Right cardiac atrium (tissue), 5 donors: ENCODE results near the gene UNC93B1. TPM values are rescaled to one million over a fixed set of nuclear protein-coding genes. Genes with fewer than 3 reads are reported as not detected.

Experiments
- ATAC-seq, 2 donors: fragments of 200-7000 bp; cut with Tn5 transposase; one replicate each; pipeline versions ENCODE4 v1.8.0 to v1.9.1; 2020; ENCODE audit warnings: moderate library complexity in 2 of 2, mild to moderate bottlenecking in 1 of 2
- DNase-seq, 3 donors: peaks; one replicate each; pipeline ENCODE4 v3.0.0-alpha.2; 2020
- H3K27ac ChIP-seq: one replicate; pipeline ENCODE4 v1.5.1; 2013; ENCODE audit warnings: mild to moderate bottlenecking, low read length, control low read depth, moderate library complexity
- H3K27me3 ChIP-seq: one replicate; pipeline ENCODE4 v1.6.1; 2013; ENCODE audit not compliant: control insufficient read depth, insufficient read depth
- H3K4me1 ChIP-seq: one replicate; pipeline ENCODE4 v1.6.1; 2013; ENCODE audit warnings: low read length; ENCODE audit not compliant: control insufficient read depth, insufficient read depth
- H3K4me3 ChIP-seq: one replicate; pipeline ENCODE4 v1.5.1; 2013; ENCODE audit warnings: low read length, control low read depth
- H3K9me3 ChIP-seq: one replicate; pipeline ENCODE4 v1.6.1; 2013; ENCODE audit warnings: low read length; ENCODE audit not compliant: control insufficient read depth
- whole genome bisulfite sequencing: extraction: QIAGEN DNeasy Blood & Tissue Kit; methylation state at CpG from one replicate; pipeline ENCODE4 v1.1.7; 2013; 5-methylcytosine and 5-hydroxymethylcytosine counted together
- intact Hi-C, 4 donors: fragments of 100-400 bp; cut with DNase I; formaldehyde crosslinking; loops; one replicate each; pipeline versions ENCODE4 v1.11.0 to v1.14.0; 2022 to 2023
- polyA plus RNA-seq: library from polyadenylated mRNA; stranded (reverse); fragments of 200-250 nt; gene quantifications from one replicate; pipeline ENCODE4 v1.2.3, GENCODE V29; 2013
- total RNA-seq, 4 donors: library from RNA; stranded (reverse); fragmentation: NEBNext Ultra II Directional; extraction: Animal tissue kit (Norgen Biotek cat#: 25700); gene quantifications; one replicate each; pipeline ENCODE4 v1.2.1, GENCODE V29; 2021
- donor health status: healthy with polysubstance abuse.
- donor health status: DM: no; HTN: yes; CAD: no.
- donor health status: DM: no; HTN: no; CAD: no.
- donor health status: DM: no; HTN: yes; CAD: no; lungs with severe emphysema.
- donor health status: DM: yes; HTN: yes; CAD: no.

Gene UNC93B1
- total and polyA plus RNA-seq, 5 donors, result 6.9 to 13.2 (median 11.5) TPM

DNA sequence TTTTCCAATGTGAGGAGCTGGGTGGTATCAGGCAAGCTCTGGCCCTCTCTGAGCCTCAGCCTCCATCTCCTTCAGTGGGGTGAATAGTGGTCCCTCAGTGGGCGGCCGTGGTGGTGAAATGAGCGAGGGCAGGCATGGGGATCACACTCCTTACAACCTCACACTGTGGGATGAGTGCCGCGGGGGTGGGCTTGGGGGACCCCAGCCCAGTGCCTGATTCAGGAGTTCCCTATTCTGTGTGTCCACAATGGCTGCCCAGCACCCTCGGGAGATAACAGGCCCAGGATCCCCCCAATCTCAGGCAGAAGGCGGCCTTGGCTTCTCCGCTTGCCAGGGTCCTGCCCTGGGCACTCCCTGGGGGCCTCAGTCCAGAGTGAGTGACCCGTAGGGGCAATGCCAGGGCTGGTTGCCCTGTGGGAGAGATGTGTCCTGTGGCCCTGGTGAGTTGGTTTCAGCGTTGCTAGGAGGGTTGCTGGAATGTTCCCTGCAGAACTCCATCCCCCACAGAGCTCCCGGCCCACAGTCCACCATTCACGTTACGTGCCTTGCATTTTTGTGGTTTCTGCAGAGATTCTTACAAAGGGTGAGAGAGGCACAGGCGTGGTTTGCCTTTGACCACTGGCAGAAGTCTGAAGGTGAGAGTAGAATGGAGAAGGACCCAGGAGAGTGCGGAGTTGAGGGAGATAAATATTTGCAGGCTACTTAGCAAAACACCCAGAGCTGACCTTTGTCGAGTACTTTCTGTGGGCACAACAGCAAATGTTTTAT is 9.1 kb upstream of the UNC93B1 start:
- Histone ChIP-seq H3K27me3 (no peaks in the 10 kb centered on the region), H3K4me1 (peaks cover 5% of the 10 kb centered on the region), H3K27ac (no peak overlapping the region), H3K9me3 (no peaks in the 10 kb centered on the region), H3K4me3 (no peak overlapping the region)
- peak in 2 of 3 donors; percentile 18 to 51 for DNase-seq
- WGBS, result 77% methylated on average over 16 of the region's 16 CpGs
- intact Hi-C loops, result no loop called here
- no peak for ATAC-seq

DNA sequence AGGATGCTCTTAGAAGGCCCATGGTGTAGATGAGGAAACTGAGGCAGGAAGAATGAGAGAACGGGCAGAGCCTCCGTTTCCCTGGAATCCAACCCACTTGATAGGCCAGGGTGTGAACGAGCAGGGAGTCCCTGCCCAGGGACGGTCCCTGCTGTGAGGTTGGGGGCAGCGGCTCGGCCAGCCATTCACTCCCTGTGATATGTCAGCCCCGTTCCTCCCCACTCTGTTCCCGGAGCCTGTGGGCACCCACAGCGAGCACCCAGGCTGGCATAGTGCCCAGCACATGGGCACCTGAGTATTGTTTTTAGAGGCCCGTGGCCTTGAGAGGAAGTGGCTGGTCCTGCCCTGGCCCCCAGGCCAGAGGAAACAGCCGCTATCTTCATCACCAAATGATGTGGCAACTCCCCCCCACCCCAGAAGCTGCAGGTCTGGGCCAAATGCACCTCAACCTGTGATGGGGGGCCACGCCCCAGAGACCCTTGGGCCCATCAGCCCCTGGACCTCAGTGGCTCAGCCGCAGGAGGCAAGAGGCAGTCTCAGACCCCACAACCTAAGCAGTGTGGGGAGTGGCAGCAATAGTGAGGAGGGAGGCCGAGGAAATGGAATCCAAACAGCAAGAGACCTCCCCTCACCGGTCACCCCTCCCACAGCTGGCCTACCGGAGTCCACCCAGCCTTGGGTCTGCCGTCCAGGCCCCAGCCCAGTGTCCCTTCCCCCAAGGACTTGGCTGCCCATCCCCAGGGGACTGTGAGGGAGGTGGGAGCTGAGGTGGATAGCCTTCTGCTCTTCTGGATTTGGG is 8.3 kb upstream of the UNC93B1 start:
- ATAC-seq (no peak), DNase-seq (peak; percentile 18 to 57 (median 47))
- WGBS, result 87% methylated on average over 17 of the region's 17 CpGs
- Histone ChIP-seq H3K9me3 (no peaks in the 10 kb centered on the region), H3K4me1 (peaks cover 3% of the 10 kb centered on the region), H3K27ac (no peak overlapping the region), H3K27me3 (no peaks in the 10 kb centered on the region), H3K4me3 (no peak overlapping the region)
- intact Hi-C loops, result no loop called here

DNA sequence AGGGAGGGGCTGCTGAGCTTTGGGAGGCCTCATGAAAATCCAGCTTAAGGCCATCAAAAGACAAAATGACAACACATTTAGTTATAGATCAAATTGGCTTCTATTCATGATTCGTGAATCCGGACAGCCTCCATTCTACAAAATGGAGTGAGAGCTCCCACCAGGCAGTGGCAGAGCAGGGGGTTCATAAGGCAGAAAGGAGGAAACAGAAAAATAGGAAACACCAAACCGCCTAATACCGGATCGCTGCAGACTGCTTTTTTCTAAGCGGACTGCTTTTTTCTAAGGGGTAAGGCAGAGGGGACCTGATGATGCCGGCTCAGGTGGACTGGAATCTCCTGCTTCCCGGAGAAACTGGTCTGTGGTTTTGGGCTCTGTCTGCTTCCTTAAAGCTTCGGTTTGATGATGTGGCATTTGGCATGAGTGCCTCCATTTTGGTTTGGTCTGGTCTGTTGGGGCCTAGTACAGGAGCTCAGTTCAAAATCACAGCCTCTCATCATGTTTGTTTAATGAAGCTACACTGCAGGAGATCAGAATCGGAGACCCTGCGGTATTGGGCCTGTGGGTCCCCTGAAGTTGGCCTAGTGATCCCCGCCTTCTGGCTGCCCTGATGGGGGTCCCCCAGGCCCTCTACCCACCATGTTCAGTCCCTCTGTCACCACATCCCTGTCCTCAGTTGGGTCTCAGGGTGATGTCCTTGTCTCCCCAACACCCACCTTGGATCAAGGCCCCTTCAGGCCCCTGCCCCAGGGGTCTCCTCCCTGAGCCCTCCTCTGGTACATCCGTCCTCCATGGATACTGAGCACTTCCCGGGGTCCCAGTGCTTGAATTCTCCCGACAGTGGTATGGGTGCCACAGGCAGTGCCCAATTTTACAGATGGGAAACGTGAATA is 7.4 kb upstream of the UNC93B1 start:
- ATAC-seq (no peak), DNase-seq (peak; percentile 11 to 21 (median 20))
- Histone ChIP-seq H3K9me3 (no peaks in the 10 kb centered on the region), H3K27ac (no peak overlapping the region), H3K27me3 (no peaks in the 10 kb centered on the region), H3K4me3 (no peak overlapping the region), H3K4me1 (no peaks in the 10 kb centered on the region)
- 82% methylated on average over 16 of the region's 16 CpGs for WGBS
- intact Hi-C loops, result no loop called here

DNA sequence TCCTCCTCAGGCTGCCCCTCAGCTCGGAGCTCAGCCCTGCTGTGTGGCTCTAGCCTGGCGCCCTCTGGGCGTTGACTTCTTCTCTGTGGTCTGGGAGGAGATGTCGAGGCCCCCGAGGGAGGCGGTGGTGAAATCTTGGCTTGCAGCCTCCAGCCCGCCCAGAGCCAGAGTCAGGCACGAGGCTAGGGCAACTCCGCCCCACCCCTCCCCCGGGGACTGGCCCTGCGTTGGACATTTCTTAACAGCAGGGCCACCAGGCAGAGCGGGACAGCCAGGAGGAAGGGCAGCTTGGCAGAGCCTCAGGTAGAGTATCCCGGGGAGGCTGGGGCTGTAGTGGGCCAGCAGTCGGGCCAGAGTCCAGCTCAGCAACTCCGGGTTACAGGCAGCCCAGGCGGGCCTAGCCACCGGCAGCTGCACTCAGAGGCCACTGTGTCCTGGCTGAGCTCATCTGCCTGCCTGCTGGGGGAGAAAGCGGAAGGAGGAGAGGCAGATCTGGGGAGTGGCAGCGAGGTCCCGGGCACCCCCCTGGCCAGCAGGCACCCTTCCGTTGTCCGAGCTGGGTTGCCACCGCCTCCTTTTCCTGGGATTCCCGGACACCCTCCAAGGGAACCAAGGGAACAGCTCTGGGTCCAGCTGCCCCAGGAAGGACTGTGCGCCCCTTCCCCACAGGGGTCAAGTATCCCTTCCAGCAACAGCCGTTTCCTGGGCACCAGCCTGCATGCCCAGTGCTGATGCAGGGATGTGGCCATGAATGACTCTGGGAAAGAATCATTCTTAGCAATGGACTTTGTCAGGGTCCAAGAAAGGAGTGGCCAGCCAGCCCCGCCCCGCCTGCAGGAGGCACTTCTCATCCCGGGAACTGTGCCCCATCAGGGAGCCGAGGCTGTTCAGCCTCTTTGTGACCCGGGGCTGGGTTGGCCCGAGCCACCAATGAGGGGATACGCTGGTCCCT is 6.5 kb upstream of the UNC93B1 start, which contains the start of gene ALDH3B1:
TSS of gene ALDH3B1 (plus strand) at position 238 of the 952 bp plus-strand sequence. CDS start 4,971 bp downstream, outside the sequence.
- Histone ChIP-seq H3K4me1 (no peaks in the 10 kb centered on the region), H3K4me3 (peak within 1 kb of the TSS; percentile 6), H3K9me3 (no peaks in the 10 kb centered on the region), H3K27ac (peak within 1 kb of the TSS; percentile 68), H3K27me3 (no peaks in the 10 kb centered on the region)
- ATAC-seq (peak; percentile 88 to 90), DNase-seq (peak; percentile 96 to 97 (median 97))
- intact Hi-C loops, result no loop called here
- 19% methylated on average over 33 of the region's 33 CpGs for WGBS

DNA sequence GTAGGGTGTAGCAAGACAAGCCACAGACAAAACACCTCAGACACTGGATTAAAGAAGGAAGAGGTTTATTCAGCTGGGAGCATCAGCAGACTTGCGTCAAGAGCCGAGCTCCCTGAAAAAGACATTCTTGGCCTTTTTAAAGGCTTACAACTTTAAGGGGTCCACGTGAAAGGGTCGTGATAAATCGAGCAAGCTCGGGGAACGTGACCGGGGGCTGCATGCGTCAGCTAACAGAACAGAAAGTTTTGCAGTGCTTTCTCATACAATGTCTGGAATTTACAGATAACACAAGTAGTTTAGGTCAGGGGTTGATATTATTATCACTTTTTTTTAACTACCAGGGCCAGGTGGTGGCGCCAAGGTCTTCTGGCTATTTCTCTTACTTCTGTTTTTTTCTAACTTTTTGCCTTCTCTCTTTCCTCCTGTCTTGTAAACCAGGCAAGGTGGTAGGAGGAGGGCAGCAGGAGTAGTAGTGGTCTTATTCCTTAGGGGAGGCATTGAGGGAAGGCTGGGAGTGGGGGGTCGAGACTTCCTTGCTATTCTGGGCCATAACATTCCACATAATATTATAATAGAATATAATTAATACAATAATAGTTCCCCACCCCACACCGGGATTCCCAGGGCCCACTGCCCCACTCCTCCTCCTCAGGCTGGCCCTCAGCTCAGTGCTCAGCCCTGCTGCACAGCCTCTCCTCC is 5.6 kb upstream of the UNC93B1 start:
- DNase-seq, result peak; percentile 20 to 59 (median 58)
- H3K4me1 ChIP-seq, result no peaks in the 10 kb centered on the region
- 44% methylated on average over 12 of the region's 12 CpGs for WGBS
- ATAC-seq, result no peak
- H3K4me3 ChIP-seq, result no peak overlapping the region
- intact Hi-C loops, result no loop called here
- H3K9me3 ChIP-seq, result no peaks in the 10 kb centered on the region
- no peak overlapping the region for H3K27ac ChIP-seq
- H3K27me3 ChIP-seq, result no peaks in the 10 kb centered on the region

DNA sequence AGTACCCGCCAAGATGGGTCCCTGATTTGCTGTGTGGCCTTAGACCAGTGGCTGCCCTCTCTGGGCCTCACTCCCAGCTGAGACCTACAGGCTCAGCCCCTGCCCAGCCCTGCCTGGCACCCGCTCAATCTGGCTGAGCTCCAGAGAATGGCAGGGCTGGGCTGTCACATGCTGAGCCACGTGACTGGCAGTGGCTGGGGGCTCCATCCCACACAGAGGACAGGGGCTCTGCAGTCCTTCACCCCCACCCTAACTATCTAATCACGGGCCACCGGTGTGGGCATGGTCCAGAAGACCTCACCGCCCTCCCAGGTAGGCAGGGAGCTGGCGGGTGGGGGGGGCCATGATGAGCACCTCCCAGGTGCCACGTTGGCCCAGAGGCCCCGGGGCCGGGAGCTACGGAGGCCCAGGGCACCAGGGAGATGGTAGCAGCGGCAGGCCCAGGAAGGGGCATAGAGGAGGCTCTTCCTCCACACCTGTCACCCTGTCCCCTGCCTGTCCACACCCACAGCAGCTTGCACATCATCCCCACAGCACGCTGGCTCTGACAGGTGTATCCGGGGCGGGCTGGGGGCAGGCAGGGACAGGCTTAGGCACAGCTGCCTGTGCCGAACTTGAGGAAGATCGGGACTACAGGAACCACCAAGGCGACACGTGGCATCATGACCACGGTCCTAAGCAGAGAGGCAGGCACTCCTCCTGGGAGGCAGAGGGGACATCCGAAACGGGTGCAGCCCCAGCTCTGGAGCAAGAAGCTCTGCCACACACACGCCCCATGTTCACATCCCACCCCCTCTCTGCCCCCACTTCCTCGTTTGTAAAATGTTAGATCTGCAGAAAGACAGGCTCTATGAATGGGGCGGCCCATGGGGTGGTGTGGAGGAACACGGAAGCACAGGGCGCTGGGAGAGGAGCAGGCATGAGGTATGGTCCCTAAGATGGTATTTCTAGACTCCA is 4.8 kb upstream of the UNC93B1 start:
- H3K9me3 ChIP-seq, result no peaks in the 10 kb centered on the region
- no peak overlapping the region for H3K27ac ChIP-seq
- DNase-seq, result peak; percentile 47 to 76 (median 74)
- intact Hi-C loops, result no loop called here
- no peak overlapping the region for H3K4me3 ChIP-seq
- 76% methylated on average over 27 of the region's 27 CpGs for whole genome bisulfite sequencing
- H3K27me3 ChIP-seq, result no peaks in the 10 kb centered on the region
- ATAC-seq, result no peak
- H3K4me1 ChIP-seq, result no peaks in the 10 kb centered on the region

DNA sequence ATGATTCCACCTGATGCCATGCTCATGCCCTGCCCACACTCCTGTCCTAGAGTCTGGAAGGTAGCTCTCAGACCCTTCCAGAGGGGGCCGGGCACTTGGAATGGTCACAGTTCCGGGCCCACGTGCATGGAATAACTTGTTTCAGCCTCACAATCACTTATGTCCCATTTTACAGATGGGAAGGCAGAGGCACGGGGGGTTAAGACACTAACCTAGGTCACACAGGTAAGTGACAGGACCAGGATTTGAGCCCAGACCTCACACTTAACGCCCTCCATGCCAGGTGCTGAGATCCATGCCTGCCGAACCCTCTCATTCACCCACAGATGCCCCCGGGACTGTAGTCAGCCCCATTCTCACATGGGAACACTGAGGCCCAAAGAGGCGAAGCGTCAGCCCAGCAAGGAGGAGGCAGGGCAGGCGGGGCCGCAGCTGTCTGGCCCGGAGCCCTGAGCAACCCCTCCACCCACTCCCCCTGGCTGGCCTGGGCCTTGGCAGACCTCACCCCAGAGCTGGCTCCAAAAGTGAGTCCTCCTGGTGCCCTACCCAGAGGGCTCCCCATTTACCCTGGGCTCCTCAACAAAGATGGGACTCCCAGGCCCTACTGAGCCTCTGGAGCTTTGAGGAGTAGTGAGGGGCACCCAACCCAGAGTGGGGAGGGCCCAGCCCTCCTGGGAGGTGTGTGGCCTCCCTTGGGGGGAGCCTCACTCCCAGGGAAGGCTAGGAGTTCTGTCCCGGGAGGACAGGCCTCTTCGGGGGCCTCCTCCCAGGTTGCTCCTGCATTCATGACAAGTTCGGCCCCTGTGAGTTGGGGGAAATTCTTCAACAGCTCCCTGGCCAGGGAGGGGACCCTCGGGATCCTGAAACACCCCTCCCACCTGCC is 3.8 kb upstream of the UNC93B1 start:
- Histone ChIP-seq H3K27me3 (no peaks in the 10 kb centered on the region), H3K27ac (no peak overlapping the region), H3K4me3 (no peak overlapping the region), H3K4me1 (no peaks in the 10 kb centered on the region), H3K9me3 (no peaks in the 10 kb centered on the region)
- 90% methylated on average over 16 of the region's 16 CpGs for WGBS
- DNase-seq, result peak in 2 of 3 donors; percentile 14 to 30
- intact Hi-C loops, result no loop called here
- ATAC-seq, result no peak

DNA sequence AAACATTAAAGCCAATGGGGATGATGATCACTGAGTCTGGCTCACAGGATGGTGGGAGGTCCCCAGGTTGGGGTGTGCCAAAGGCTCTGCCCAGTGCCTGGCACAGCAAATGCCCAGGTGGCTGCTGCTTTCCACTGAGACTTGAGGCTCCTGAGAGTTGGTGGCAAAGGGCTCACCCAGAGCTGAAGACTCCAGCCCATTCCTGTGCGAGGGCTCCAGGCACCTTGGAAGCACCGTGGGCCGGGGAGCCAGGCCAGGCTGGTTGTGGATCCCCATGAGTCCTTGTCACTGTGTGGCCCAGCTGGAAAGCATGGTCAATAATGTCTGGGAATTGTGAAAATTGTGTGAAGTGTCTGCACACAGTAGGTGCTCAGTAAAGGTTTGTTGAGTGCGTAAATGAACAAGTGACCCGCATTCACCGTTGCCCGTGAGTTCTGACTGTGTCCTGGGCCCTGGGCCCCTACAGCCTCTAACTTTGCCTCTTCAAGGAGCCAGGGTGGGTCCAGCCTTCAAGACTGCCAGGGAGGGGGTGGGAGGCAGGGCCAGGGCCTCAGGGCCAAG is 2.8 kb upstream of the UNC93B1 start:
- peak in 1 of 3 donors; percentile 39 for DNase-seq
- H3K4me1 ChIP-seq, result no peaks in the 10 kb centered on the region

More for the DNA sequence above, 2.8 kb upstream of the UNC93B1 start:
- no peak for ATAC-seq
- H3K27ac ChIP-seq, result no peak overlapping the region
- no peaks in the 10 kb centered on the region for H3K27me3 ChIP-seq
- intact Hi-C loops, result no loop called here
- 95% methylated on average over 7 of the region's 7 CpGs for WGBS
- no peaks in the 10 kb centered on the region for H3K9me3 ChIP-seq
- no peak overlapping the region for H3K4me3 ChIP-seq
